A549 (cell line): ENCODE measurements around the gene ARSJ. TPM values are rescaled to one million over a fixed set of nuclear protein-coding genes. Genes with fewer than 3 reads are reported as not detected.

Experiments used
- ATAC-seq, 2 experiments: fragments of 200-7000 bp in 1 of 2; fragments of >200 bp in 1 of 2; cut with Nextera tagmentation in 1 of 2; cut with Tn5 transposase in 1 of 2; 3 replicates each; pipeline versions ENCODE4 v1.8.0 to v1.9.1; 2018 to 2020; ENCODE audit warnings: mild to moderate bottlenecking in 1 of 2, moderate library complexity in 1 of 2
- CTCF ChIA-PET: fragments of 300-600 bp; sonication (Branson Sonifier 250); formaldehyde crosslinking; extraction: SDS; loops from one replicate; lab custom pipeline; 2021; ENCODE audit warnings: antibody characterized with exemption, inconsistent platforms; lab: Yijun Ruan, JAX
- POLR2A ChIA-PET: fragments of 350-600 bp; formaldehyde crosslinking; extraction: SDS; loops from one replicate; lab custom pipeline; 2021; ENCODE audit warnings: antibody characterized with exemption, inconsistent platforms; lab: Yijun Ruan, JAX
- DNase-seq, 2 experiments: peaks; one replicate each; pipeline versions ENCODE4 v3.0.0 to v3.0.0-alpha.2; 2011 to 2016; ENCODE audit warnings: low read depth in 1 of 2, low spot score in 1 of 2
- FAIRE-seq: peaks from 2 replicates; lab custom pipeline; 2011; peaks lifted over from hg19 to GRCh38; lab: Jason Lieb, UNC
- H3K27ac ChIP-seq, 2 experiments: fragments of >200 bp; sonication (Bioruptor Twin); formaldehyde crosslinking; 3 replicates each; pipeline ENCODE4 v1.5.1; 2016 to 2017
- H3K4me1 ChIP-seq: fragments of >200 bp; sonication (Bioruptor Twin); formaldehyde crosslinking; 3 replicates; pipeline ENCODE4 v1.6.1; 2016
- H3K4me2 ChIP-seq: fragments of >200 bp; sonication (Bioruptor Twin); formaldehyde crosslinking; 3 replicates; pipeline ENCODE4 v1.6.1; 2016
- H3K4me3 ChIP-seq: fragments of >200 bp; sonication (Bioruptor Twin); formaldehyde crosslinking; 3 replicates; pipeline ENCODE4 v1.5.1; 2016
- H3K9me3 ChIP-seq: fragments of >200 bp; sonication (Bioruptor Twin); formaldehyde crosslinking; 3 replicates; pipeline ENCODE4 v1.6.1; 2016
- CEBPB ChIP-seq, 2 experiments: fragments of >200 bp in 1 of 2; sonication (Bioruptor Twin) in 1 of 2; formaldehyde crosslinking in 1 of 2; IDR thresholded peaks; 2 replicates each; pipeline ENCODE4 v1.6.1; 2012 to 2016
- CHD4 ChIP-seq: fragments of 200-600 bp; sonication (generic); IDR thresholded peaks from 2 replicates; pipeline ENCODE4 v1.6.1; 2016; ENCODE audit warnings: antibody characterized with exemption, mild to moderate bottlenecking, borderline replicate concordance
- EHF ChIP-seq: fragments of 250-450 bp; sonication (Bioruptor Pico); IDR thresholded peaks from 2 replicates; pipeline ENCODE4 v1.5.0; 2020; ENCODE audit warnings: mild to moderate bottlenecking
- EHMT2 ChIP-seq: fragments of 200-600 bp; sonication (generic); IDR thresholded peaks from 2 replicates; pipeline ENCODE4 v1.6.1; 2016; ENCODE audit warnings: antibody characterized with exemption, low read depth, mild to moderate bottlenecking, moderate library complexity
- EP300 ChIP-seq, 2 experiments: fragments of >200 bp; sonication (Bioruptor Twin); formaldehyde crosslinking; IDR thresholded peaks; 2 replicates in 1 of 2; 3 replicates in 1 of 2; pipeline ENCODE4 v1.6.1; 2016 to 2017
- HDAC2 ChIP-seq: fragments of 200-600 bp; sonication (generic); IDR thresholded peaks from 2 replicates; pipeline ENCODE4 v1.6.1; 2016
- HOXA7 ChIP-seq: fragments of 250-450 bp; sonication (Bioruptor Pico); IDR thresholded peaks from 2 replicates; pipeline ENCODE4 v1.5.0; 2020; ENCODE audit warnings: mild to moderate bottlenecking, moderate library complexity
- HOXB13 ChIP-seq: fragments of 250-450 bp; sonication (Bioruptor Pico); IDR thresholded peaks from 2 replicates; pipeline ENCODE4 v1.5.0; 2020; ENCODE audit warnings: low read depth, mild to moderate bottlenecking, moderate library complexity
- HOXB5 ChIP-seq: fragments of 250-450 bp; sonication (Bioruptor Pico); IDR thresholded peaks from 2 replicates; pipeline ENCODE4 v1.5.0; 2020; ENCODE audit warnings: mild to moderate bottlenecking, moderate library complexity
- JUNB ChIP-seq: fragments of >200 bp; sonication (Bioruptor Twin); formaldehyde crosslinking; IDR thresholded peaks from 2 replicates; pipeline ENCODE4 v1.6.1; 2016
- MAFK ChIP-seq: fragments of 450-650 bp; IDR thresholded peaks from 2 replicates; pipeline ENCODE4 v1.6.1; 2014; ENCODE audit not compliant: partially characterized antibody
- MYC ChIP-seq: IDR thresholded peaks from 2 replicates; pipeline ENCODE4 v1.6.1; 2012; ENCODE audit warnings: mild to moderate bottlenecking, inconsistent platforms, low read length, improper control_type of control experiment, borderline replicate concordance
- RCOR1 ChIP-seq: fragments of 150-350 bp; IDR thresholded peaks from 2 replicates; pipeline ENCODE4 v1.6.1; 2014; ENCODE audit warnings: antibody characterized with exemption, low read length, low read depth
- WGBS: methylation state at CpG from one replicate; pipeline ENCODE4 v1.1.6; 2017; ENCODE audit errors: missing lambda C conversion rate; 5-methylcytosine and 5-hydroxymethylcytosine counted together
- polyA plus RNA-seq, 4 experiments: library from polyadenylated mRNA; depleted of rRNA in 3 of 4; stranded (reverse); fragments of >200 nt; fragmentation: RNase III in 1 of 4; extraction: RNeasy Plus Mini Kit Qiagen cat#74134 plus additional on column Dnase treatment in 1 of 4; gene quantifications; 2 replicates in 3 of 4; 3 replicates in 1 of 4; pipeline ENCODE4 v1.2.3, GENCODE V29; 2011 to 2017
- TF ChIP-seq, protein P1 (sequence below): fragments of 150-350 bp; IDR thresholded peaks from 2 replicates; pipeline ENCODE4 v1.6.1; 2014; ENCODE audit warnings: low read depth, mild to moderate bottlenecking, low read length
- TF ChIP-seq, protein P2 (sequence below): fragments of 200-600 bp; sonication (generic); IDR thresholded peaks from 2 replicates; pipeline ENCODE4 v1.6.1; 2016; ENCODE audit warnings: antibody characterized with exemption, mild to moderate bottlenecking, moderate library complexity
- TF ChIP-seq, protein P3 (sequence below): fragments of 250-450 bp; sonication (Bioruptor Pico); IDR thresholded peaks from 2 replicates; pipeline ENCODE4 v1.5.0; 2021; ENCODE audit warnings: mild to moderate bottlenecking, moderate library complexity, borderline replicate concordance
- TF ChIP-seq, protein P4 (sequence below): fragments of >200 bp; sonication (Bioruptor Twin); formaldehyde crosslinking; IDR thresholded peaks from 3 replicates; pipeline ENCODE4 v1.6.1; 2016
- TF ChIP-seq, protein P5 (sequence below): fragments of >200 bp; sonication (Bioruptor Twin); formaldehyde crosslinking; IDR thresholded peaks from 2 replicates; pipeline ENCODE4 v1.6.1; 2016

Gene ARSJ
- polyA plus RNA-seq, 2 of the 4 experiments (the other 2 are of a cell fraction), result 3.0 to 8.6 TPM

DNA sequence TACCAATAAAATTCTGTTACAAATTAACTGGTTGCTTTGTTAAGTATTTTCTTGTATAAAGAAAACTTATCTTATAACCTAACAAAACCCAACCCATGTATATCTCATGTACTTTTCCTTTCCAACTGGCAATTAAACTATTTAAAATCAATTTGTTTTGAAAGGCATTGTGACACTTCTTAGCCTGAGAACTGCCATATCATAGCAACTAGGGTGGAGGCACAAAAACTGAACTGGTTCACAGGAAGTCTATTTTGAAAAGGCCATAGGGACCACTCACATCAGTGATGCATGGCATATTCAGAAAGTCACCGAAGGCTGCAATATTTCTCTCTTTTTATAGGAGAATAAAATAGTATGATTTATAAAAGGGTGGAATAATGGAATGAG is 40.5 kb upstream of the ARSJ start (continued):
- TF ChIP-seq, protein P1, sequence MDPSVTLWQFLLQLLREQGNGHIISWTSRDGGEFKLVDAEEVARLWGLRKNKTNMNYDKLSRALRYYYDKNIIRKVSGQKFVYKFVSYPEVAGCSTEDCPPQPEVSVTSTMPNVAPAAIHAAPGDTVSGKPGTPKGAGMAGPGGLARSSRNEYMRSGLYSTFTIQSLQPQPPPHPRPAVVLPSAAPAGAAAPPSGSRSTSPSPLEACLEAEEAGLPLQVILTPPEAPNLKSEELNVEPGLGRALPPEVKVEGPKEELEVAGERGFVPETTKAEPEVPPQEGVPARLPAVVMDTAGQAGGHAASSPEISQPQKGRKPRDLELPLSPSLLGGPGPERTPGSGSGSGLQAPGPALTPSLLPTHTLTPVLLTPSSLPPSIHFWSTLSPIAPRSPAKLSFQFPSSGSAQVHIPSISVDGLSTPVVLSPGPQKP, result no peak
- TF ChIP-seq EP300 (IDR thresholded peaks at IDR 0.05), result no peak

DNA sequence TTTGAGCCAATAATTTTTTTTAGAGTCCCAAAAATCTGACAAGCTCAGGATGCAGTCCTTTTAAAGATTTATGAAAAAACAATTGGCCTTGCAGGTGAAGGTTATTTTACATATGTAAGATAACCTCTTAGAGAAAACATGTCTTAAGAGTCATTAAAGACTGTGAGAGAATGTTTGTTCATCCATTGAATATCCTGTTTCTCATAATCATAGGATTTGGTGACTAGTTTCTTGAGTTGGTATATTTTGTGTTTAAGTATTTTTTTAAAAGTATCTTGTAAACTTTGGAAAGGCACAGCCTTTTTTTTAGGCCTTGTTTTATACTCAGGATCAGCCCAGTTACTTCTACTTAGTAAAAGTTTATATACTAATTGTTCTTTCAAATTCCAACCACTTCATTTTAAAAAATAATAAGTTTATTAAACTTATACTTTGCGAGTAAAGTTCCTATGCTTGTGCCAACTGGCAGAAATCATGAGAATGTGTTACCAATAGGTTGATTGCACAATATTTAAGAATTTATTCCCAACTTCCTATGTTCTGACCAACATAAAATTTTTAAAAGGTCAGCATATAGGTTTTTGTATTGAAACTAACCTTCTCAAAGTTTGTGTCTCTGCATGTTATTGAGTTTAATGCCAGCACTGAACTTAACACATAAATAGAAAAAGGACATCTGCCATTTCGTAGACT is 40.0 kb upstream of the ARSJ start:
- TF ChIP-seq MAFK (peak; percentile 10), CEBPB (IDR thresholded peaks at IDR 0.05) (peak in 1 of 2 experiments; percentile 52; a peak in 2 of 4 replicates), EP300 (IDR thresholded peaks at IDR 0.05) (no peak)
- Histone ChIP-seq H3K4me3 (no peak overlapping the region), H3K4me2 (peak overlapping the region; percentile 25; the same call in 1 of the 3 replicates), H3K9me3 (no peaks in the 10 kb centered on the region), H3K27ac (no peak overlapping the region), H3K4me1 (peaks cover 26% of the 10 kb centered on the region)
- ChIA-PET CTCF (no interaction called here), POLR2A (no interaction called here)
- FAIRE-seq, result no peak
- ATAC-seq, result no peak
- DNase-seq, result no peak
- 36% methylated on average over 2 of the region's 2 CpGs for WGBS

DNA sequence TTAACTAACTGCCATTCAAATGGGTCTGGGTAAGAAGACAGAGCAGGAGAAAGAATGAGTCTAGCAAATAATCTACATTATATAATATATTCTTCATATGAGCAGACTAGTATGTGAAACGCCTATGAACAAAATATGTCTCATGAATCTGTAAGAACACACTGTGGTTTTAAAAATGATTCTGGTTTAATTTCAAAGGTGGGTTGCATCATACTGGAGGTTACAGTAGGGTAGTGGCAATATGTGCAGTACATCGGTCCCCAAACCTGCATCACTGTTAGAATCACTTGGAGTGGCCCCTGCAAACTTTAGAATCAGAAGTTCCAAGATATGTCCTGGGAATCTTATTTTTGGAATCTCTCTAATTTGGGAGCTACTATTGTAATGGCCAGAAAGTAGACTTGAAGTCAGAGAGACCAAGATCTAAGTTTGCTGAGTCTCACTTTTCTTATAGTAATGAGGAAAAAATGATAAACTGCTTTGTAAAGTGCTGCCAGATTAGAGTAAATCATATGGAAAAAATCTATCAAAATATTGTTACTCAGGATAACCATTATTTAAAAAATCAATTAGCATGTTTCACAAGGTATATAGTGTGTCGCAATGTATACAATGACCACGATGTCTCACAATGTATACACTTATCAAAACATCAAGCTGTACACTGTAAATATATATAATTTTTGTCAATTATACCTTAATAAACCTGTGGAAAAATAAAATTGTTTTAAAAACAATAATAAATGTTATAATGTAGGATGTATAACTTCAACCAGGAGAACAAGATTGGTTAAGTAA is 37.9 kb upstream of the ARSJ start:
- DNase-seq (no peak), ATAC-seq (no peak), FAIRE-seq (no peak)
- no peak overlapping the region for H3K4me2 ChIP-seq
- peak overlapping the region; percentile 25 to 44; a peak in 3 of 6 replicates for H3K27ac ChIP-seq
- 88% methylated on average over 4 of the region's 4 CpGs for WGBS
- H3K4me1 ChIP-seq, result peaks cover 27% of the 10 kb centered on the region
- CTCF ChIA-PET, result no interaction called here
- no peaks in the 10 kb centered on the region for H3K9me3 ChIP-seq
- POLR2A ChIA-PET, result no interaction called here
- H3K4me3 ChIP-seq, result no peak overlapping the region
- TF ChIP-seq HOXA7 (CRISPR knock-in tag) (no peak), HOXB5 (CRISPR knock-in tag) (no peak), CHD4 (no peak), JUNB (no peak), HOXB13 (CRISPR knock-in tag) (no peak), MYC (no peak), CEBPB (IDR thresholded peaks at IDR 0.05) (no peak; a peak in 1 of 4 replicates), EHMT2 (no peak), RCOR1 (no peak), EHF (CRISPR knock-in tag) (no peak), HDAC2 (no peak)
- TF ChIP-seq, protein P2, sequence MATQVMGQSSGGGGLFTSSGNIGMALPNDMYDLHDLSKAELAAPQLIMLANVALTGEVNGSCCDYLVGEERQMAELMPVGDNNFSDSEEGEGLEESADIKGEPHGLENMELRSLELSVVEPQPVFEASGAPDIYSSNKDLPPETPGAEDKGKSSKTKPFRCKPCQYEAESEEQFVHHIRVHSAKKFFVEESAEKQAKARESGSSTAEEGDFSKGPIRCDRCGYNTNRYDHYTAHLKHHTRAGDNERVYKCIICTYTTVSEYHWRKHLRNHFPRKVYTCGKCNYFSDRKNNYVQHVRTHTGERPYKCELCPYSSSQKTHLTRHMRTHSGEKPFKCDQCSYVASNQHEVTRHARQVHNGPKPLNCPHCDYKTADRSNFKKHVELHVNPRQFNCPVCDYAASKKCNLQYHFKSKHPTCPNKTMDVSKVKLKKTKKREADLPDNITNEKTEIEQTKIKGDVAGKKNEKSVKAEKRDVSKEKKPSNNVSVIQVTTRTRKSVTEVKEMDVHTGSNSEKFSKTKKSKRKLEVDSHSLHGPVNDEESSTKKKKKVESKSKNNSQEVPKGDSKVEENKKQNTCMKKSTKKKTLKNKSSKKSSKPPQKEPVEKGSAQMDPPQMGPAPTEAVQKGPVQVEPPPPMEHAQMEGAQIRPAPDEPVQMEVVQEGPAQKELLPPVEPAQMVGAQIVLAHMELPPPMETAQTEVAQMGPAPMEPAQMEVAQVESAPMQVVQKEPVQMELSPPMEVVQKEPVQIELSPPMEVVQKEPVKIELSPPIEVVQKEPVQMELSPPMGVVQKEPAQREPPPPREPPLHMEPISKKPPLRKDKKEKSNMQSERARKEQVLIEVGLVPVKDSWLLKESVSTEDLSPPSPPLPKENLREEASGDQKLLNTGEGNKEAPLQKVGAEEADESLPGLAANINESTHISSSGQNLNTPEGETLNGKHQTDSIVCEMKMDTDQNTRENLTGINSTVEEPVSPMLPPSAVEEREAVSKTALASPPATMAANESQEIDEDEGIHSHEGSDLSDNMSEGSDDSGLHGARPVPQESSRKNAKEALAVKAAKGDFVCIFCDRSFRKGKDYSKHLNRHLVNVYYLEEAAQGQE, result no peak
- TF ChIP-seq, protein P3, sequence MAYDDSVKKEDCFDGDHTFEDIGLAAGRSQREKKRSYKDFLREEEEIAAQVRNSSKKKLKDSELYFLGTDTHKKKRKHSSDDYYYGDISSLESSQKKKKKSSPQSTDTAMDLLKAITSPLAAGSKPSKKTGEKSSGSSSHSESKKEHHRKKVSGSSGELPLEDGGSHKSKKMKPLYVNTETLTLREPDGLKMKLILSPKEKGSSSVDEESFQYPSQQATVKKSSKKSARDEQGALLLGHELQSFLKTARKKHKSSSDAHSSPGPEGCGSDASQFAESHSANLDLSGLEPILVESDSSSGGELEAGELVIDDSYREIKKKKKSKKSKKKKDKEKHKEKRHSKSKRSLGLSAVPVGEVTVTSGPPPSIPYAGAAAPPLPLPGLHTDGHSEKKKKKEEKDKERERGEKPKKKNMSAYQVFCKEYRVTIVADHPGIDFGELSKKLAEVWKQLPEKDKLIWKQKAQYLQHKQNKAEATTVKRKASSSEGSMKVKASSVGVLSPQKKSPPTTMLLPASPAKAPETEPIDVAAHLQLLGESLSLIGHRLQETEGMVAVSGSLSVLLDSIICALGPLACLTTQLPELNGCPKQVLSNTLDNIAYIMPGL (CRISPR knock-in tag), result no peak
- TF ChIP-seq, protein P1, result no peak
- TF ChIP-seq, protein P4, sequence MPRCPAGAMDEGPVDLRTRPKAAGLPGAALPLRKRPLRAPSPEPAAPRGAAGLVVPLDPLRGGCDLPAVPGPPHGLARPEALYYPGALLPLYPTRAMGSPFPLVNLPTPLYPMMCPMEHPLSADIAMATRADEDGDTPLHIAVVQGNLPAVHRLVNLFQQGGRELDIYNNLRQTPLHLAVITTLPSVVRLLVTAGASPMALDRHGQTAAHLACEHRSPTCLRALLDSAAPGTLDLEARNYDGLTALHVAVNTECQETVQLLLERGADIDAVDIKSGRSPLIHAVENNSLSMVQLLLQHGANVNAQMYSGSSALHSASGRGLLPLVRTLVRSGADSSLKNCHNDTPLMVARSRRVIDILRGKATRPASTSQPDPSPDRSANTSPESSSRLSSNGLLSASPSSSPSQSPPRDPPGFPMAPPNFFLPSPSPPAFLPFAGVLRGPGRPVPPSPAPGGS, result no peak
- TF ChIP-seq, protein P5, sequence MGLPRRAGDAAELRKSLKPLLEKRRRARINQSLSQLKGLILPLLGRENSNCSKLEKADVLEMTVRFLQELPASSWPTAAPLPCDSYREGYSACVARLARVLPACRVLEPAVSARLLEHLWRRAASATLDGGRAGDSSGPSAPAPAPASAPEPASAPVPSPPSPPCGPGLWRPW, result no peak
